T-helper 1 cell treated with Interleukin-12 subunit alpha and Interleukin-12 subunit beta and Interleukin-4 antibody, amounts not matched to agents 30 ng/mL and 1 ng/mL, for 36 hours (primary cell): ENCODE measurements around the gene UGT3A2. TPM values are rescaled to one million over a fixed set of nuclear protein-coding genes. Genes with fewer than 3 reads are reported as not detected.

Experiments
- intact Hi-C: fragments of 100-400 bp; cut with micrococcal nuclease; formaldehyde crosslinking; loops from one replicate; pipeline ENCODE4 v1.15.1; 2024
- total RNA-seq: library from RNA; stranded (reverse); gene quantifications from 2 replicates; pipeline ENCODE4 v1.2.3, GENCODE V29; 2022

Gene UGT3A2, protein sequence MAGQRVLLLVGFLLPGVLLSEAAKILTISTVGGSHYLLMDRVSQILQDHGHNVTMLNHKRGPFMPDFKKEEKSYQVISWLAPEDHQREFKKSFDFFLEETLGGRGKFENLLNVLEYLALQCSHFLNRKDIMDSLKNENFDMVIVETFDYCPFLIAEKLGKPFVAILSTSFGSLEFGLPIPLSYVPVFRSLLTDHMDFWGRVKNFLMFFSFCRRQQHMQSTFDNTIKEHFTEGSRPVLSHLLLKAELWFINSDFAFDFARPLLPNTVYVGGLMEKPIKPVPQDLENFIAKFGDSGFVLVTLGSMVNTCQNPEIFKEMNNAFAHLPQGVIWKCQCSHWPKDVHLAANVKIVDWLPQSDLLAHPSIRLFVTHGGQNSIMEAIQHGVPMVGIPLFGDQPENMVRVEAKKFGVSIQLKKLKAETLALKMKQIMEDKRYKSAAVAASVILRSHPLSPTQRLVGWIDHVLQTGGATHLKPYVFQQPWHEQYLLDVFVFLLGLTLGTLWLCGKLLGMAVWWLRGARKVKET
- total RNA-seq = 0.15 and 0.25 TPM in 2 replicates

DNA sequence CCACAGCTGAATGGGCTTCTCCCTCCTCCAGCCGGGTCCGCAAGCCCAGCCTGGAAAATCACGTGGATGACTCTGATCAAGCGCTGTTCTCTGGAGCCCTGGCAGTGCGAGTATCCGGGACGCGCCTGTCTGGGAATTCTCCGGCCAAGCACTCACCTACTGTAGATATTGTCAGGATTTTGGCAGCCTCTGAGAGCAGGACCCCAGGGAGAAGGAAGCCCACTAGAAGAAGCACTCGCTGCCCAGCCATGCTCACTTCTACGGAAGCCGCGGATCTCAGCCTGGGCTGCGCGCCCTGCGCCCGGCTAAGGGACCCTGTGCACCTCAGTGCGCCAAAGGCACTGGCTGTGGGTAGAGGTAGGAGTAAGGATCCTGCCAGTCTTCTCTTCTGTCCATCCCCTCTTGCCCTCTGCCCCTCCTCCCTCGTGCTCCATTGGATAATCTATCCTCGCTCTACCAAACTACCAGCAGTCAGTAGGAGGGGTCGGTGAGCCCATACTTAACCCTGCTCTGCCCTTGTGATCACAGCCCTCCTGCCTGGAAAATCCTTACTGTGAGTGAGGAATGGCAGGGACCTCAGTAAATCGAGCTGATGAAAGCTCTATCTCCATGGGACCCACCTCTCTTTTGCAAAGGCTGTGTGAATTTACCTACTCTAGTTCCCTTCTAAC, at the start of gene UGT3A2:
Gene UGT3A2 (minus strand): TSS at position 343 of the 671 bp plus-strand sequence. CDS start 93 bp downstream, at position 250.
- intact Hi-C loops = no loop called here

DNA sequence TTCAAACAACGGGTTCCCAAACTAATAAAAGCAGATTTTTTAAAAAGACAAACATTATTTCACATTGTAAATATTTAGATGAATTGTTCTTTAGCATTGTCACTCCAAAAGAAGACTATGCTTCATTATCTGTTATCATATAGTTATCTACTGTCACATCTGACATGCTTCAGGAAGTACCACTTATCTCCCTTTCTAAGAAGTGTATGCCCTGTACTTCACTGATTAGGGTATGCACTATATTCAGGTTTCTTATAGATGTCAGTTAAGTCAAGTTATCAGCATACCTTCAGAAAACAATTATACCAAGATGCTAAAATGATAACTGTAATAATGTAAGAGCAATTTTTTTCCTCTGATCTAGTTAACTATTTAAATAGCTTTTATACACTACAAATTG, 44.6 kb upstream of the UGT3A2 start:
- intact Hi-C loops = no loop called here

GRCh38 chr5:36108758-36109460, 42.2 kb upstream of the UGT3A2 start:
- intact Hi-C loops = no loop called here

DNA sequence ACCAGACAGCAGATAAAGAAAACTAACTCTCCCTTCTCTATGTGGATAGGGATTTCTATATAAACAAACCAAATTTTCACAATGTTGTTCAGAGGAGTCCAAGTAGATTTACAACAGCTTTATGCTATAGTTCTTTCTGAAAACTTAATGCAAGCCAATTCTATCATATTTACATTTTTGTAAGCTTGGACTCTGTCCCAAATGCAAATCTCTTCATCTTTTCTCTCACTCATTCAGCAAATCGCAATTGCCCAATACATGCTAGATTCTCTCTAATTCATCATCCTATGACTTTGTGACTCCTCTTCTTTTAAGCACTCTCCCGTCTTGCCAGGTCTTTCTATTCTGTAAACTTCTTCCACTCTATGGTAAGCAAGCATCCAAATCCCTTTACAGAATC, 39.1 kb upstream of the UGT3A2 start:
- intact Hi-C loops = no loop called here

DNA sequence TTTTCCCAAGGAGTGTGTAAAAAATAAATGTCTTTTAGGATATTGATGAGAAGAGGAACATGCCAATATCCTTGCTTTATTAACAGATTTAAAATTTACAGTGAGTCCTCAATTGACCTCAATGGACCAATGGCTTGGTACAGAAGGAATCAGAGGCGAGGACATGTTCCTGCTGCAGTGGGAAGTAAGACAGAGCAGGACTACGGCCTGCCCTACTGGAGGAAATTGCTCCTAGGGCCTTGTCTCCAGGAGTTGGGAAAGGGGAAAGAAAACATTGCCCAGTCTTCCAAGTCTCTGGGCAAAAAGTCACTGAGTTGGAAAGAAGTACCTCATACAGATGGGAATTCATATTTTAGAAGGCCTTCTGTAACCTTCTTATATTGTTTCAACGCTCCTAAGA, 33.1 kb upstream of the UGT3A2 start:
- intact Hi-C loops = no loop called here

GRCh38 chr5:36096486-36096885, 29.8 kb upstream of the UGT3A2 start:
- intact Hi-C loops = no loop called here

GRCh38 chr5:36089989-36090388, 23.3 kb upstream of the UGT3A2 start:
- intact Hi-C loops = no loop called here

- intact Hi-C loops = loop anchor here (1.0 to 5.0 kb wide), 5 partner anchors 72 to 618 kb away; partner anchors contain the start of gene LMBRD2
Measured at GRCh38 chr5:36079200-36079781, 12.6 kb upstream of the UGT3A2 start.

DNA sequence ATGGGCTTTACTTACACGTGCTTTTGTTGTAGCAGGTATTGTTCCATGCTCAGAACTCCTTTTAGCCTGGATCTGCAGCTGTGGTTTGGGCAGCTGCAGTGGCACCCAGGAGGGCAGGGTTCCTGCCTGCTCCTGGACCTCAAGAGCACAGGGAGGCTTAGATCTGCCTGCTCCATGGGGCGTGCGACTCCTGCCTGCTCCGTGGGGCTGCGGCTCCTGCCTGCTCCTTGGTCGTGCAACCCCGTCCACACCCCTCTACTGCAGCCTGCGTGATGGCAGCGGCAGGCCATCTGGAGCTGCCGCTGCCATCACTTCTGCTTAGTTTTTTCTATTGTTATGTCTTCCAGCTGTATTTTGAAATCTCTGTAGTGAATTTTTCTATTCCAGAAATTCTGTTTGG, 11.7 kb upstream of the UGT3A2 start:
- intact Hi-C loops = loop anchor here (2.0 to 5.0 kb wide), 3 partner anchors 72 to 619 kb away; partner anchors contain the start of gene LMBRD2

- intact Hi-C loops = loop anchor here (1.0 kb wide), 1 partner anchor 169 kb away; no protein-coding TSS in a partner anchor
Measured at GRCh38 chr5:36073595-36074216, 7.0 kb upstream of the UGT3A2 start.

GRCh38 chr5:36070687-36071571, 4.2 kb upstream of the UGT3A2 start:
- intact Hi-C loops = no loop called here

GRCh38 chr5:36068751-36069281, 2.1 kb upstream of the UGT3A2 start:
- intact Hi-C loops = no loop called here

GRCh38 chr5:36066001-36066539, 612 bp downstream of the UGT3A2 start:
- intact Hi-C loops = no loop called here

GRCh38 chr5:36060420-36060887, 6.2 kb downstream of the UGT3A2 start:
- intact Hi-C loops = no loop called here

DNA sequence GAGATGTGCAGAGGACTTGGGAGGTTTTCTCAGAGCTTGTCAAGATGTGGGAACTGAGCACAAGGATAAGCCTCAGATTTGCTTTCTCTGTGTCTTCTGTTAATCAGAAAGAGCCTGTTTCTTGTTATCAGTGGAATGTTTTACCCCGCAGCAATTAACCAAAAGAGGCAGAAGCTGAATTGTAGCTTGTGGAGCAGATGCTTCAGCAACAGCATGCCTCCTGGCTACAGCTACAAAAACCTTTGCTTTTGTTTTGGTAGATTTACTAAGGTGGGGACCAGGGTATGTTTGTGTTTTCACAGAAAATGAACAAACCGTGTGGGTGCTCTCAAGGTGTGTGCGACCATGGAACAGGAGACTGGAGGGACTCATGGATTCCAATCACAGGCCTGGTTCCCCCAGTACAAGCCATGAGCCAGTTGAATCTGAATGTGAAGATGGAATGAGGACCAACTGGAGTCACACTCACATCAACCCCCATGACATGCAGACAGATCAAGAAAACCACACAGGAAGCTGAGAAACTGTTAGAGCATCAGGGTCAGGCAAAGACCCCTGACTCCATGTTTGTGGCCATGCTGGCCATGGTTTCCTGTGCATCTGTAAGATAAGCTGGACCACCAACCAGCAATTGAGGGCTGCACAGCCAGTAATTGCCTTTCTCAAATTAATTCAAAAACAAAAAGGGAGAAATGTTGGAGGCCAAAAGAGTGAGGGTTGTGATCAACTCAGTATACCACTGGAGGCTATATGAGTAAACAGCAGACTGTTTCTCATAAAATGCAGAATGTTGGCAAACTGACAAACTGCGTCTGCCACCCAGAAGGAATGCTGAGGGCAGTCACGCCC, 6.9 kb downstream of the UGT3A2 start:
- intact Hi-C loops = no loop called here

DNA sequence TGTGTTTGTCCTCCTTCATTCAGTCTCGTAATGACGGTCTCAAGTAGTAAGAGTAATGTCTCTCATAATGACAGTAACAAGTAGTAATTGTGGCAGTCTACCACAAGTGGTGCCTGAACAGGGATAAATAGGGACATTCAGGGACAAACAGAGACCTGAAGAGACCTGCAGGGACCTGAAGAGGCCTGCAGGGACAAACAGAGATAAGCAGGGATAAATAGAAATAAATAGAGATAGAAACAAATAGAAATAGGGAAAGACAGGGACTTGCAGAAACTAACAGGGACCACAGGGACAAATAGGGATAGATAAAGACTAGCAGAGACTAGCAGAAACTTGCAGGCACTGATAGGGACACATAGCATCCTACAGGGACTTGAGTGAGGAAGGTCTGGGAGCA, 7.9 kb downstream of the UGT3A2 start:
- intact Hi-C loops = no loop called here

DNA sequence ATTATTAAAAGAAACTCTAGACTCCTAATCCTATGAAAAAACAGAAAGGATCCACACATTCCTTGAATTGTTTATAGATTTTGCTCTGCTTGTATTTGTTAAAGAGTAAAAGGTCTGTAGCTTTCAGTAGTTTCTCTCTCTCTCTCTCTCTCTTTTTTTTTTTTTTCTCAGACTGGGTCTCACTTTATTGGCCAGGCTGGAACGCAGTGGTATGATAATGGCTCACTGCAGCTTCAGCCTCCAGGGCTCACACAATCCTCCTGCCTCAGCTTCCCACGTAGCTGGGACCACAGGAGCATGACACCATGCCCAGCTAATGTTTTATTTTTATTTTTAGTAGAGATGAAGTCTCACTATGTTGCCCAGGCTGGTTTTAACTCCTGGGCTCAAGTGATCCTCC, 9.3 kb downstream of the UGT3A2 start:
- intact Hi-C loops = no loop called here

- intact Hi-C loops = no loop called here
Measured at GRCh38 chr5:36056422-36056821, 10.3 kb downstream of the UGT3A2 start.
